ENCODE data around the gene PCDHGA1. TPM values are rescaled to one million over a fixed set of nuclear protein-coding genes. Genes with fewer than 3 reads are reported as not detected.
A peak's percentile ranks its signal among the peaks of the same experiment; 100 is the strongest.

PCDHGA1 gene
- polyA plus RNA-seq, 1 donor (not counting 4 experiments of a cell fraction or from before 2014, with no cell fraction given), result 0.09 TPM

DNA sequence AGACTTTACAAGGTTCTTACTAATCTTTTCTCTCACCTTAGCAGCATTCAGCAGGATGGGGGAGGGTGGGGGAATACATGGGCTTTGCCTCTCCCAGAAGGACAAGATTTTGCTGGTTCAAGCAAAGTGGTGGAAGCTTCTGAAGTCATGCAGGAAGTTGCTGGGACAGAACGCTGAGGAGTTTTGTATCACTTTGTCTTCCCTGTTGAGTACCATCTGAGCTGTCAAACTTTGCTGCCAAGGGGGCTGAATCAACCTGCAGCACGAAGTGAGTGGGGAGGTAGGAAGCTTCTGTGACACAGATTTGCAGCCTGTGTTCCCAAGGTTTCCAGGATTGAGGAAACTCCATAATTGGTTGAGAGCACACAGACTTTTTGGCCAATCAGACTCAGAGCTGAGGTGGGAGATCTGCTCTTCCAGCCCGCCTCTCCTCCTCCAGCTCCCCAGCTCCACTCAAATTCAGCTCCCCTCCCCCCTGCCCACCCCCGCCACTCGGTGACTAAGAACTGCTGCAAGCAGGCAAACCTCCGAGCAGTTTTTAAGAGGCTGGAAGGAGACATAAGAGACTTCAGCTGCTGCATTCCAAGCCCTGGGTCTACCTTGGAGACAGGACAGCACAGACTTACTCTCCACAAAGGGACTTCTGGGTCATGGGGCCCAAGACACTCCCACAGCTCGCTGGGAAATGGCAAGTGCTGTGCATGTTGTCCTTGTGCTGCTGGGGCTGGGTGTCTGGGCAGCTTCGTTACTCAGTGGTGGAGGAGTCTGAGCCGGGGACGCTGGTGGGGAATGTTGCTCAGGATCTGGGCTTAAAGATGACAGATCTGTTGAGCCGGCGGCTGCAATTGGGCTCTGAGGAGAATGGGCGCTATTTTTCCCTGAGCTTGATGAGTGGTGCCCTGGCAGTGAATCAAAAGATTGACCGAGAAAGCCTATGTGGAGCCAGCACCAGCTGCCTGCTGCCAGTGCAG is 158.6 kb downstream of the PCDHGA1 start, which contains the start of gene PCDHGC5:
PCDHGC5 (plus strand) TSS at position 491 of the 971 bp plus-strand sequence; CDS start at position 651, 160 bp downstream.
- Histone ChIP-seq H3K79me2 (ENCODE audit: control insufficient read depth, insufficient read depth, low read length) (no peaks in the 10 kb centered on the region), H2AFZ (ENCODE audit: control insufficient read depth, low read length) (no peak within 1 kb of the TSS), H3K4me3 (ENCODE audit: control insufficient read depth in 2 of 3, extremely low read depth in 1 of 3, insufficient read depth in 2 of 3, low read depth in 1 of 3, low read length in 3 of 3) (peak within 1 kb of the TSS in 1 of 3 experiments; percentile 3), H3K9me3 (ENCODE audit: control insufficient read depth, low read depth, low read length) (no peaks in the 10 kb centered on the region), H3K9me1 (ENCODE audit: control insufficient read depth, extremely low read depth, insufficient read depth, low read length) (no peaks in the 10 kb centered on the region), H3K27ac (ENCODE audit: control insufficient read depth, insufficient read depth, low read length) (peak within 1 kb of the TSS; percentile 4), H3K9ac (ENCODE audit: control insufficient read depth, extremely low read depth, insufficient read depth, low read length) (no peak within 1 kb of the TSS), H4K20me1 (ENCODE audit: control insufficient read depth, extremely low read depth, insufficient read depth, low read length) (no peaks in the 10 kb centered on the region), H3K36me3 (ENCODE audit: control insufficient read depth in 2 of 2, extremely low read depth in 1 of 2, insufficient read depth in 2 of 2, low read length in 2 of 2) (peaks cover 0 to 3% of the 10 kb centered on the region in 2 experiments), H3K4me1 (ENCODE audit: control insufficient read depth, extremely low read depth, insufficient read depth, low read length) (peaks cover 21% of the 10 kb centered on the region), H3K4me2 (ENCODE audit: control insufficient read depth, extremely low read depth, insufficient read depth, low read depth, low read length) (peak within 1 kb of the TSS; percentile 39), H3K27me3 (ENCODE audit: control insufficient read depth, extremely low read depth, insufficient read depth, low read length) (no peaks in the 10 kb centered on the region)
- FAIRE-seq (peak; percentile 81), DNase-seq (ENCODE audit: low read depth, low spot score) (peak; percentile 46)
- dilution Hi-C loops (cut with MboI; ENCODE audit: extremely low pct_ligation_motif_present, low sequenced_read_pairs), result no loop called here
- TF ChIP-seq CTCF (optimal IDR thresholded peaks at IDR 0.05 in 1 of 3, IDR thresholded peaks at IDR 0.05 in 1 of 3, conservative IDR thresholded peaks at IDR 0.05 in 1 of 3; ENCODE audit: extremely low read depth in 1 of 3, insufficient read depth in 2 of 3, low read length in 3 of 3), result no peak
- no peak for TF ChIP-seq EZH2 (IDR thresholded peaks at IDR 0.05; ENCODE audit: low read length)

GRCh38 chr5:141489841-141490240 is 159.5 kb downstream of the PCDHGA1 start:
- dilution Hi-C loops (cut with MboI; ENCODE audit: extremely low pct_ligation_motif_present, low sequenced_read_pairs), result no loop called here
- Histone ChIP-seq H3K4me1 (ENCODE audit: control insufficient read depth, extremely low read depth, insufficient read depth, low read length) (peaks cover 21% of the 10 kb centered on the region), H2AFZ (ENCODE audit: control insufficient read depth, low read length) (no peak overlapping the region), H3K27ac (ENCODE audit: control insufficient read depth, insufficient read depth, low read length) (no peak overlapping the region), H3K27me3 (ENCODE audit: control insufficient read depth, extremely low read depth, insufficient read depth, low read length) (no peaks in the 10 kb centered on the region), H3K79me2 (ENCODE audit: control insufficient read depth, insufficient read depth, low read length) (no peaks in the 10 kb centered on the region), H3K4me3 (ENCODE audit: control insufficient read depth in 2 of 3, extremely low read depth in 1 of 3, insufficient read depth in 2 of 3, low read depth in 1 of 3, low read length in 3 of 3) (no peak overlapping the region), H4K20me1 (ENCODE audit: control insufficient read depth, extremely low read depth, insufficient read depth, low read length) (no peaks in the 10 kb centered on the region), H3K9me3 (ENCODE audit: control insufficient read depth, low read depth, low read length) (no peaks in the 10 kb centered on the region), H3K9me1 (ENCODE audit: control insufficient read depth, extremely low read depth, insufficient read depth, low read length) (no peaks in the 10 kb centered on the region), H3K36me3 (ENCODE audit: control insufficient read depth in 2 of 2, extremely low read depth in 1 of 2, insufficient read depth in 2 of 2, low read length in 2 of 2) (peaks cover 0 to 3% of the 10 kb centered on the region in 2 experiments), H3K4me2 (ENCODE audit: control insufficient read depth, extremely low read depth, insufficient read depth, low read depth, low read length) (no peak overlapping the region), H3K9ac (ENCODE audit: control insufficient read depth, extremely low read depth, insufficient read depth, low read length) (no peak overlapping the region)
- no peak for FAIRE-seq
- TF ChIP-seq EZH2 (IDR thresholded peaks at IDR 0.05; ENCODE audit: low read length) (no peak), CTCF (optimal IDR thresholded peaks at IDR 0.05 in 1 of 3, IDR thresholded peaks at IDR 0.05 in 1 of 3, conservative IDR thresholded peaks at IDR 0.05 in 1 of 3; ENCODE audit: extremely low read depth in 1 of 3, insufficient read depth in 2 of 3, low read length in 3 of 3) (no peak)
- DNase-seq (ENCODE audit: low read depth, low spot score), result no peak

All from keratinocyte (primary cell).